ENCODE measurements around the gene RAMP3. TPM values are rescaled to one million over a fixed set of nuclear protein-coding genes. Genes with fewer than 3 reads are reported as not detected.

Gene RAMP3
- polyA plus RNA-seq, 1 experiment, result not detected

GRCh38 chr7:45126201-45126600 lies 31.4 kb upstream of the RAMP3 start:
- DNase-seq (ENCODE audit: low read depth), result no peak
- TF ChIP-seq, protein P1, sequence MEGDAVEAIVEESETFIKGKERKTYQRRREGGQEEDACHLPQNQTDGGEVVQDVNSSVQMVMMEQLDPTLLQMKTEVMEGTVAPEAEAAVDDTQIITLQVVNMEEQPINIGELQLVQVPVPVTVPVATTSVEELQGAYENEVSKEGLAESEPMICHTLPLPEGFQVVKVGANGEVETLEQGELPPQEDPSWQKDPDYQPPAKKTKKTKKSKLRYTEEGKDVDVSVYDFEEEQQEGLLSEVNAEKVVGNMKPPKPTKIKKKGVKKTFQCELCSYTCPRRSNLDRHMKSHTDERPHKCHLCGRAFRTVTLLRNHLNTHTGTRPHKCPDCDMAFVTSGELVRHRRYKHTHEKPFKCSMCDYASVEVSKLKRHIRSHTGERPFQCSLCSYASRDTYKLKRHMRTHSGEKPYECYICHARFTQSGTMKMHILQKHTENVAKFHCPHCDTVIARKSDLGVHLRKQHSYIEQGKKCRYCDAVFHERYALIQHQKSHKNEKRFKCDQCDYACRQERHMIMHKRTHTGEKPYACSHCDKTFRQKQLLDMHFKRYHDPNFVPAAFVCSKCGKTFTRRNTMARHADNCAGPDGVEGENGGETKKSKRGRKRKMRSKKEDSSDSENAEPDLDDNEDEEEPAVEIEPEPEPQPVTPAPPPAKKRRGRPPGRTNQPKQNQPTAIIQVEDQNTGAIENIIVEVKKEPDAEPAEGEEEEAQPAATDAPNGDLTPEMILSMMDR (IDR thresholded peaks at IDR 0.05; ENCODE audit: insufficient read depth, low read depth, low read length), result no peak
- Histone ChIP-seq H3K4me3 (ENCODE audit: low read depth, low read length) (no peak overlapping the region), H3K36me3 (ENCODE audit: control insufficient read depth, insufficient read depth, low read length) (no peaks in the 10 kb centered on the region), H3K27me3 (ENCODE audit: control insufficient read depth, insufficient read depth, low read length) (peaks cover 3% of the 10 kb centered on the region; the same call in 1 of the 2 replicates)
- ChIA-PET CTCF (interaction anchor here (0.9 to 3.8 kb wide), 3 partner anchors 10 to 152 kb away, joined by 4 to 14 read pairs (median 9); no protein-coding TSS in a partner anchor), POLR2A (no interaction called here)

DNA sequence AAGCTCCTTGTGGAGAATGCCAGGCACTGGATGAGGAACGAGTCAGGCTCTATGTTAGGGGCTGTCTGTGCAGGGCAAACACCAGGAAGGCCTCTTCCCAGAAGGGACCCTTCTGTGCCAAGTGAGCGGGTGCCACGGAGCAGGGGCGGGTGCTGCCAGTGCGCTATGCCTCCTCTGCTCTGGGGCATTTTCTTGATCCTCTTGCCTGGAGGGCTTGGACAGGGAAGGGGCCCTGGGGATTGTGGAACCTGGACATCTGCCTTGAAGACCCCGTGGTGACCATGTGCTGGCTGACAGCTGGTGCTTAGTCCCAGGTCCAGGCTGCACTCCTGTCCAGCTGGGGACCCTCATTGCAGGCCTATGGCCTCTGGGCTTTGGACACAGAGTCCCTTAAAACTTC lies 30.7 kb upstream of the RAMP3 start:
- POLR2A ChIA-PET, result no interaction called here
- CTCF ChIA-PET, result interaction anchor here (1.4 to 2.1 kb wide), 2 partner anchors 9 to 270 kb away, joined by 3 to 9 read pairs; no protein-coding TSS in a partner anchor
- H3K27me3 ChIP-seq (ENCODE audit: control insufficient read depth, insufficient read depth, low read length), result peaks cover 3% of the 10 kb centered on the region; the same call in 1 of the 2 replicates
- TF ChIP-seq, protein P1 (IDR thresholded peaks at IDR 0.05; ENCODE audit: insufficient read depth, low read depth, low read length), result no peak
- no peaks in the 10 kb centered on the region for H3K36me3 ChIP-seq (ENCODE audit: control insufficient read depth, insufficient read depth, low read length)
- DNase-seq (ENCODE audit: low read depth), result no peak
- no peak overlapping the region for H3K4me3 ChIP-seq (ENCODE audit: low read depth, low read length)

DNA sequence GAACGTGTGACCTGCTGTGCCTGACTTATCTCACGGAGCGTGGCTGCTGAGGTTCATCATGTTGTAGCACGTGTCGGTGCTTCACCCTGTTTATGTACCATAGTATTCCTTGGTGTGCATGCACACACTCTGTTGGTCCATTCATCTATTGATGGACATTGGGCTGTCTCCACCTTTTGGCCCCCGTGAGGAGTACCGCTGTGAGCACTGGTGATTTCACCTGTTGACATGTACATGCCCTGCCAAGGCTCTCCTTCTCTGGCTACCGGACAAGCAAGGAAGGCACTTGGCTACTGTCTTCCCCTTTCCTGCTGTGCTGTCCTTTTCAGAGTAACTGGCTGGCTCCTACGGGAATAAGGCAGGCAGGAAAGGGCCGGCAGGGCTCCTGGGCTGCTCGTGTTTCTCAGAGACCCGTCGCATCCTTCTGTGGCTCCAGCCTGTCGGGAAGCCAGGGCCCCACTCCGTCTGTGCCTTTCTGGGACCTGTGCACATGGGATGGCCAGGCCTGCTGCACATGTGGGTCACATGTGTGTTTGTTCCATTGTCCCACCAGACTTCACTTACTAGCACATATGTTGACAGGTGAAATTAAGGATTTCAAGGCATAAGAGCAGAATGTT lies 28.3 kb upstream of the RAMP3 start:
- ChIA-PET CTCF (no interaction called here), POLR2A (no interaction called here)
- DNase-seq (ENCODE audit: low read depth), result no peak
- Histone ChIP-seq H3K36me3 (ENCODE audit: control insufficient read depth, insufficient read depth, low read length) (no peaks in the 10 kb centered on the region), H3K4me3 (ENCODE audit: low read depth, low read length) (no peak overlapping the region), H3K27me3 (ENCODE audit: control insufficient read depth, insufficient read depth, low read length) (peaks cover 1% of the 10 kb centered on the region; the same call in 1 of the 2 replicates)
- TF ChIP-seq, protein P1 (IDR thresholded peaks at IDR 0.05; ENCODE audit: insufficient read depth, low read depth, low read length), result no peak

DNA sequence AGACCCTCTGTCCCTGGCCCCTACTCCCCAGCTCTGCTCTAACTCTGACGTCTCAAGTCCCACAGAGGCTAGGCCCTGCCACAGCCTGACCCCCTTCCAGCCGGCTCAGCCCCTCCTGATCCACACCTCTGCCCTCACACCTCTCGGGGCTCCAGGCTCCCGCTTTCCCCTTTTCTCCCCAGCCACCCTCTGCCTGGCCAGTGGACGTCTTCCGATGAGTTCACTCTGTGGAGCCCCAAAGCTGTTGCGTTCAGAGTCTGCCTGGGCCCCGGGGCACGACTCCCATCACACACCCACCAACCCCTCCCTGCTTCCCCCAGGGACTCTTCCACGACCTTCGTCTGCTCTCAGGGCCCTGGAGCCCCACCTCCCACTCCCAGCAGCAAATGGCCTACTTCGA lies 27.7 kb upstream of the RAMP3 start:
- H3K4me3 ChIP-seq (ENCODE audit: low read depth, low read length), result no peak overlapping the region
- ChIA-PET POLR2A (no interaction called here), CTCF (no interaction called here)
- H3K27me3 ChIP-seq (ENCODE audit: control insufficient read depth, insufficient read depth, low read length), result peaks cover 1% of the 10 kb centered on the region
- no peak for DNase-seq (ENCODE audit: low read depth)
- TF ChIP-seq, protein P1 (IDR thresholded peaks at IDR 0.05; ENCODE audit: insufficient read depth, low read depth, low read length), result no peak
- no peaks in the 10 kb centered on the region for H3K36me3 ChIP-seq (ENCODE audit: control insufficient read depth, insufficient read depth, low read length)

DNA sequence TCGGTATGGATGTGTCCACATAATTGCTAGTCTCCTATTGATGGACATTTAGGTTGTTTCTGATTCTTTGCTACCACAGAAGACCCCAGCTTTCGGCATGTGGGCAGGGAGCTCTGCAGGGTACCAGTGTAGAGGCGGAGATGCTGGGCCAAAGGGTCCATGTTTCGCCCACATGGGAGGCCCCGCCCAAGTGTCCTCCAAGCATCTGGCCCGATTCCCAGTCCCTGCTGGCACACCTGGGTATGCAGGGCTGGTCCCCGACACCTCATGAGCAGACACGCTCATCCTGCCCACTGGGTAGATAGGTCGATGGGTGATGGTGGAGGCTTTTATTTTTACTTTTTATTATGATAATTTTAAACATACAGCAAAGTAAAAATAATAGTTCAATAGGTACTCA lies 26.7 kb upstream of the RAMP3 start:
- ChIA-PET CTCF (interaction anchor here (1.1 to 1.2 kb wide), 2 partner anchors 143 to 274 kb away, joined by 3 read pairs; no protein-coding TSS in a partner anchor), POLR2A (no interaction called here)
- no peak for DNase-seq (ENCODE audit: low read depth)
- Histone ChIP-seq H3K36me3 (ENCODE audit: control insufficient read depth, insufficient read depth, low read length) (no peaks in the 10 kb centered on the region), H3K4me3 (ENCODE audit: low read depth, low read length) (no peak overlapping the region), H3K27me3 (ENCODE audit: control insufficient read depth, insufficient read depth, low read length) (peaks cover 1% of the 10 kb centered on the region)
- TF ChIP-seq, protein P1 (IDR thresholded peaks at IDR 0.05; ENCODE audit: insufficient read depth, low read depth, low read length), result no peak
